ENCODE measurements around the gene PCF11.

PCF11 gene

DNA sequence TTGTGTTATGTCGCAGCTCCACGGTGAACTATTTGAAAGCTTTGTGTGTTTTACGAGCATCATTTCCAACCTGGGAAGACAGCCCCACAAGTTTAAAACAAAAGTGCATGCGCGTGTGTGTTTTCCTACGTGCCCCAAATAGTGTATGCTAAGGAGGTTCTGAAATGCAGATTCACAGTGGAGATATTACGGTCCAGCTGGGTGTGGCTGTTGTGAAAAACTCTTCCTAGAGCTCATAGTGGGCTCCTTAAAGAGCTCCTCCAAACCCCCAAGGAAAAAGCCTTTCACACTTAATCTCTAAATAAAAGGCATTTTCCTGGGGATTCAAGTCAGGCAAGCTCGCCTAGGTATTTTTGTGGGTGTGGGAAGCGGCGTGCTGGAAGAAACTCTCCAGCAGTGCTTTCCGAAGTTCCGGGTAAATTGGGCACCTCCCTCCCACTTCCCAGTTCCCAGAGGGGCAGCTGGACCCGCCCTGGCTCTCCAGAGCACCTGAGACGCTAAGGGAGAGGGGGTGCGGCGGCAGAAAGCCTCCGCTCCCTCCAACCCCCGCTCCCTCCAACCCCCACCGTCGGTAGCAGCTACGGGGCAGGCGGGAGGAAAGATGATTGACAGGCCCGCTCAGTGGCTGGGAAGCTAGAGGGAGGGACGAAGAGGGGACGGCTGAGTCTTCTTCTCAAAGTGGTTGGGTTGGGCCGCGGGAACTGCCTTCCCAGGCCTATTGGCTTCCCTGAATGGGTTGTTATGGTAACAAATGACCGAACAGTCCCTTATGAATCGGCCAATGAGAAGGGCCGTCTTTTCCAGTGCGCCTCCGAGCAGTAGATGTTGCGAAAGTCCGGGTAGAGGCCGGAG is 561 bp upstream of the PCF11 start:
- peak; percentile 99 for DNase-seq

- DNase-seq = peak; percentile 49
Observed at GRCh38 chr11:83157594-83158356, 844 bp downstream of the PCF11 start.

DNA sequence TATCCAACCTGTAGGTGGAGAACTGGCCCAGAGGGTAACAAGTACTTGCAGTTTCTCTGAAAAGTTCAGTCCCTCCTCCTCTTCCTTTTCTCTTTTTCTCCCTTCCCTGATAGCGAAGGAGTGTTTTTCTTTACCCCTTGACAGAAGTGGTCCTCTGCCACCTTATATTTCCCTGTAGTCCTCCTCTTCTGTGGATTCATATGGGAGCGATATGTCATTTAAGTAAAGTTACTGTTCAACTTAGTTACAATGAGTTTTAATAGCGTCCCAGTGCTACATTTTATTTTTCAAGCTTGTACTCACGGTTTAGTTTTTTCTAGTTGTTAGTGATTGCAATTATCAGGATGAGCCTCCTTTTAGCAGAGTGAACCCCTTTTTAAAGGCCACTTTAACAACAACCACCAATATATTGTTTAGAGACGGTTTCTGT is 1.4 kb downstream of the PCF11 start:
- DNase-seq = no peak

GRCh38 chr11:83158965-83159901 is 2.3 kb downstream of the PCF11 start:
- no peak for DNase-seq

DNA sequence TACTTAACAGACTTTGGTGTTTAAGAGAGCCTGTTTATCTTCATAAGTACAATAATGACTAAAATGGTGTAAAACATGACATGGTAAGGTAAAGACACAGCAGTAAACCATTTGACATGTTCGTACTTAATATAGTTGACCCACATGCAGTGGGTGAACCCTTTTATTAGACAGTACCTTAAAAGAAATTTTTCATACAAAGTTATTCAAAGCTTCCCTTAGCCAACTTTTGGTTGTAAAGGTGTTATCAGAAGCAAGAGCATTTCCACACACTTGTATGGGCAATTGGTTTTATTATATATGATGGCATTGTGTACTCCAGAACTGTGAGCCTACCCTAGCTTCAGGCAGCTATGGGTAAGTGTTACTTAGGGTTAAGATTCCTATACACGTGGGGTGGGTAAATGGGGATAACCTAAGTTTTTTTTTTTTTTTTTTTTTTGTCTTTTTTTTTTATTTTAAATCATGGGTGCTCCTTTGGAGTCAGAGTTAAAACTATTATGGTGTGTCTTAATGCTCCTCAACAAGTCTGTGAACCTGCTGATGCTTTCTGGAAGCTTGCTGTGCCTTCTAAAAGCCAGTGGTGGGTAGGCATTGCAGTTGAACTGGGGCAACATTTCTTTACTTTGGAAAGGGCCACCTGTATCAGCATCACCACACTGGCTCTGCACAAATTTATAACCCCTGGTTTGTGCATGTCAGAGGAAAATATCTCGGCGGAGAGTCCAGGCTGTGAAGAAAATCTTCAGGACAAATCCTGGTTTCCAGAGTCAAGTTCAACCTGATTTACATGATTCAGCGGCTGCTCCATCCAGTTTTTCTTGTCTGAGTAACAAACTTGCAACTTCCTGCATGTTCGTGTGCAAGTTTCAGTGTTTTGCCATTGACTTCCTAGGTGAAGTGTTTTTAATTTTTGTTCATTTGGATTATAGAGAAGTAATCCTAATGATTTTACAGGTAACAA is 3.3 kb downstream of the PCF11 start:
- no peak for DNase-seq

DNA sequence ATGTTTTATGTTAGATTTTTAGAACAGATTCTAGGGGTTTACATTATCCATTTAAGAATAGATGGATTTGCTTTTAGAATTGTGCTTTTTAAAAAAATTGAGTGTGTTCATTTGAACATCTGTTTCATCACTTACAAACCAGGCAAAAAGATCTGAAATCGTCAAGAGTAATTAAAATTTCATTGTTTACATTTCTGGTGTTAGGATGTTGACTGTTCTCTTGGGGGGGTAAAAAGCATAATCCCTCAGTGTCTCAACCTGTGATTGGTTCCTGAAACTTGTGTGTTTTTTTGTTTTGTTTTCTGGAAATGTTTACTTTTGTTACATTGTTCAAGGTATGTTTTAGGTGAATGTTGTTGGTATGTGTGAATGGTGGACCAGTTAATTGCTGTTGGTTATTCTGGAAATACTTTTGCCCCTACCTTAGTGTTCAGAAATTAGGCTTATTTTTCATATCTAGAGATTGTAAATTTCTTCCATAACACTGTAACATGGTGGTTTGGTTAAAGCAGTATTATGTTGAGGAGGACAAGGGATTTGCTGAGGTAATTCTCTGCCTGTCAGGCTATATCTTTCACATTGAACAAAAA is 4.8 kb downstream of the PCF11 start:
- DNase-seq = no peak

DNA sequence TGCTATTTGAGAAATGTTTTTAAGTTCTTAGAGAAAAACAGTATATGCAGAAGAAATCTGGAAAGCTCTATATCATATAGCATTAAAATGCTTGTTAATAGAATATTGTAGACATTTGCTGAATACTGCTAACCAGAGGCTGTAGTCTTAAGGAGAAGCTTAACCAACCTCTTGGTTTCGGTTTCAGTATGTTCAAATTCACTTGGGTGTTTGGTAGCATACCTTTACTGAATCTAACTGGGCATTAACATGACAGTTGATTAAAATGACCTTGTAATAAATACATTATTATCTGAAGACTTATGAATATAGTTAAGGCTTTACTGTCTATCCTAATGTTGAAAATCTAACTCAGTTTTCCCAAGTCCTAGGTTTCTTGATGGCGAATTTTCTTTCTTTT is 5.4 kb downstream of the PCF11 start:
- DNase-seq = no peak

GRCh38 chr11:83166193-83166866 is 9.4 kb downstream of the PCF11 start:
- no peak for DNase-seq

- no peak for DNase-seq
Observed at GRCh38 chr11:83168756-83169155, 11.8 kb downstream of the PCF11 start.

DNA sequence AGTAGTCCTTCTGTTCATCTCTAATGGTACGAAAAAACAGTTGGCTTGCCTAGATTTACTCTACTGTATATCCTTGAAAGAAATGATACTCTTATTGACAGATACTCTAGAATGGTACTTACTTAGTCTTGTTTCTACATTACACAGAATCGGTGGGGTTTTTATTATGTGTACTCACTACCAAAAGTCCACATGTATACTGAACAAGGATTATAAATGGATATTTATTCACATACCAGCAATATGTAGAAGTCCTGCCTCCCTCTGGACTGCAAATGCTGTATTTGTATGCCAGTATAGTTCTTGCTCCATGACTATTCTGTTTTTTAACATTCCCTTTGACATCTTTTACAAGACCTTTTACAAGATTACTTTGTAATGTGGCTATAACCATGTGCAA is 13.9 kb downstream of the PCF11 start:
- DNase-seq = no peak

DNA sequence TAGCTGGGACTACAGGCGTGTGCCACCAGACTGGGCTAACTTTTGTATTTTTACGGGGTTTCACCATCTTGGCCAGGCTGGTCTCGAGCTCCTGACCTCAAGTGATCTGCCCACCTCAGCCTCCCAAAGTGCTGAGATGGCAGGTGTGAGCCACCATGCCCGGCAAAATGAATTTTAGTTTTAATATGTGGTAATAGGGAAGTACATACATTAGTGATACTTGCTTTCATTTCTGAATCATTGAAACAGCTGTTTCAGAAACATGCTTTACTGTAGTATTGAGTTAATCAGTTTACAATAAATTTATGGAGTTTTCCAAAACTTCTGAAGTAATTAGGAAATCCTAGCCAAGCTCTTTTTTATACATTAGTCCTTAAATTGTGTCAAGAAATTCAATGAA is 15.6 kb downstream of the PCF11 start:
- no peak for DNase-seq

- DNase-seq = no peak
Observed at GRCh38 chr11:83174008-83174407, 17.1 kb downstream of the PCF11 start.

- no peak for DNase-seq
Observed at GRCh38 chr11:83175815-83176214, 18.9 kb downstream of the PCF11 start.

DNA sequence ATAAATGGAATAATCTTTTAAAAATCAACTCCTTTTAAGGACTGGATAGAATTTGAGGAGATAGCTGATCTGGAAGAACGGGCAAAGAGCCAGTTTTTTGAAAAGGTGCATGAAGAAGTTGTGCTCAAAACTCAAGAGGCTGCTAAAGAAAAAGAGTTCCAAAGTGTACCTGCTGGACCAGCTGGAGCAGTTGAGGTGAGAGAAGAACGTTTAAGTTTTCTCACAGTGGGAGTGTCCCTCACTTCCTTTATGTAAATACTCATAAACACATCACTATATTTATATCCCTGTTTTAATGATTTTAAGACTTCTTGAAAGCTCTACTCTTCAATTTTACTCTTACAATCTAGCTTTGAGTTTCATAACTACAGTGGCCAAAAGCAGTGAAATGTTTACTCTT is 24.9 kb downstream of the PCF11 start:
- no peak for DNase-seq

- DNase-seq = no peak
Observed at GRCh38 chr11:83185767-83186166, 28.8 kb downstream of the PCF11 start.

GRCh38 chr11:83187465-83187864 is 30.5 kb downstream of the PCF11 start:
- no peak for DNase-seq

GRCh38 chr11:83191491-83191890 is 34.6 kb downstream of the PCF11 start:
- DNase-seq = no peak

- no peak for DNase-seq
Observed at GRCh38 chr11:83191986-83192385, 35.1 kb downstream of the PCF11 start.

DNA sequence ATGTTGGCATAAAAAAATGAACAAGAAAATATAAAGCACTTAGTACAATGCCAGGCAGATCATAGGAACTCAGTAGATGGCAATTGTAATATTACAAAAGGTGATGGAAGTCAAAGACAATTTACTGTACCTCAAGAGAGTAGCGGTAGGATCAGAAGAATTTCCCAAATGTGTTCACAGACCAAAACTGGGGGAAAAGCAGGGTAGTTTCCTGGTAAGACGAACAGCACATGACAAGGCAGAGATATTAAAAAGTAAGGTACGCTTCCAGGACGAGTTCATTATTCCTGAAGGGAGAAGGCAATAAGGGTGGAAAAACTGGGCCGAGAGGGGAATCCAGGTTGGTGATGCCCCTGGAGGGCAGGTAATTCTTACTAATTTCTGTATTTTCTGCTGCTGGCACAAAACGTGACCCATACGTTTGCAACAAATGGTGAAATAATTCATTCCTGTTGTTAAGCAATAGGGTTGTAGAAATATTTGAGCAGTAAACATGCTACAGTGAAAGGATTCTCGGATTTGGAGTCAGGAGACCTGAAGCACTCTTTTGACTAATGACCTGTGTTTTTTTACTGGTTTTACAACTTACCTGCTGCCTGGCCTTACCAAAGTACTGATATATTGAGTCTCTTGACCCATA is 35.8 kb downstream of the PCF11 start:
- no peak for DNase-seq
